Hippocampal formation (tissue), 2 donors: ENCODE data around the gene SCARF2.
"Not testable (repeated sequence)": the region's sequence is repeated elsewhere in the genome, so short reads cannot be mapped to it uniquely, and the experiment has no call there.

ENCODE experiments used
- DNase-seq, 2 donors: peaks; one replicate each; lab custom pipeline; 2025; lab: John Stamatoyannopoulos, UW

SCARF2 gene

DNA sequence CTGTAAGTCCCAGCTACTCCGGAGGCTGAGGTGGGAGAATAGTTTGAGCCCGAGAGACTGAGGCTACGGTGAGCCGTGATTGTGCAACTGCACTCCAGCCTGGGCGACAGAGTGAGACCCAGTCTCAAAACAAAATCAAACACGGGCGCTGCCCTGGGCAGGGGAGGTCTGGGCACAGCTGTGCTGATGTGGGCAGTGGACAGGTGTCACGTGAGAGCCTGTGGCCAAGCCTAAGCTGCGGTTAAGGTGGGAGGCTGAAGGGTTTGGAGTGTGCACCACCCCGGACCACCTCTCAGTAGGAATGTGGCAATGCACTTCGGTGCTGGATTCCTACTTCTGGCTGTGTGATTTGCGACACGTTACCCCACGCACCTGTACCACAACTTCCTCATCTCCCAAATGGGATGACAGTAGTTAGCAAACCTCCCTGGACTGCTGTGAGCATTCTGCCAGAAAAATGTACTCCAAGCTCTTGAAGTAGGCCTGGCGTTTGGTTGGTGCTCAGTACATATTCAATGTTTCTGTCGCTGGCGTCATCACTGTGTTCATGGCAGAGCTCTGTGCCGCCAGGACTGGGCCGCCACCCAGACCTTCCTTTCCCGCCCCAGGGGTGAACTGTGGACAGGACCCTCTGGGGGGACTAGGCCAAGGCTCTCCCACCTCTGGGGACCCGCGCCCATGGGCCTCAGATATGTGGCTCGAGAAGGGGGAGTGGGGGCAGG, 44.5 kb downstream of the SCARF2 start:
- DNase-seq, result no peak

DNA sequence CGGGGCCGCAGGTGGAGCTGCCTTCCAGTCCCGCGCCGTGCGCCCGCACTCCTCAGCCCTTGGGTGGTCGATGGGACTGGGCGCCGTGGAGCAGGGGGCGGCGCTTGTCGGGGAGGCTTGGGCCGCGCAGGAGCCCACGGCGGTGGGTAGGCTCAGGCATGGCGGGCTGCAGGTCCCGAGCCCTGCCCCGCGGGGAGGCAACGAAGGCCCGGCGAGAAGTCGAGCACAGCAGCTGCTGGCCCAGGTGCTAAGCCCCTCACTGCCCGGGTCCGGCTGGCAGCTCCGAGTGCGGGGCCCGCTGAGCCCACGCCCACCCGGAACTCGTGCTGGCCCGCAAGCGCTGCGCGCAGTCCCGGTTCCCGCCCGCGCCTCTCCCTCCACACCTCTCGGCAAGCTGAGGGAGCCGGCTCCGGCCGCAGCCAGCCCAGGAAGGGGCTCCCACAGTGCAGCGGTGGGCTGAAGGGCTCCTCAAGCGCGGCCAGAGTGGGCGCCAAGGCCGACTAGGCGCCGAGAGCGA, 45.2 kb downstream of the SCARF2 start:
- not testable (repeated sequence) for DNase-seq

DNA sequence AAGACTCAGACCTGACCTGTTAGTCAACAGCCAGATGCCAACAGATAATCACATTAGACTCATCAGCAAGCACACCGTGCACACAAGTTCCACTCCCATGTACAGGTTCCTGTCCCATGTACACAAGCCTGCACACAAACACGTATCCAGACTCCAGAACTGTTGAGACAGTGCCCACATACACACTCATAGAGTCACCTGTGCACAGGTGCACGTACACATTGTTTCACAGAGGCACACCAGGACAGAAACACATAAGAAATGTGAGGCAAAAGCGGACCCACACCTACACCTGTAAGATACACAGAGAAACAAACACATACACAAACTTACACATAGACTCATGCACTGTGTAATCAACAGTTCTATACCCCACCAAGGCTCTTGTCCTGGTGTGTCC, 46.4 kb downstream of the SCARF2 start:
- DNase-seq, result no peak

DNA sequence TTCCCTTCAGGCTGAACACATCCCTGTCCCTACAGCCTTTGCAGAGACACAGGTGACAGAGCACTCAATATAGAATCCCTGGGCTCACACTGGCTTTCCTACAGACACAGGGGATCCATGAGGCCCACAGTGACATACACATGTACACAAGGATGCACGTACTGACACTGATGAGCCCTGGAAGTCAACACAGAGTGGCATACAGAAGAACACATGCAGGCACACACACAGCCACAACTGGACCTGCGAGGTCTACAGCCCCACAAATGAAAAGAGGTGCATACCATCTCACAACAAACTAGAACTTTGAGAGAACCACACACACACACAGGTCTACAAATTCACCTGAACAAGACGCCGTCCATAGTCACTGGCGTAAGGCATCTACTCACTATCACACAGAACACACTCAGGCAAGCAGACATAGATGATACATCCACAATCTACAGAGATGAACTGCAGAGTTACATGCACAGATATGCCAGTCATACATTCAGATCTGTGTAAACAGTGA, 47.2 kb downstream of the SCARF2 start:
- no peak for DNase-seq

DNA sequence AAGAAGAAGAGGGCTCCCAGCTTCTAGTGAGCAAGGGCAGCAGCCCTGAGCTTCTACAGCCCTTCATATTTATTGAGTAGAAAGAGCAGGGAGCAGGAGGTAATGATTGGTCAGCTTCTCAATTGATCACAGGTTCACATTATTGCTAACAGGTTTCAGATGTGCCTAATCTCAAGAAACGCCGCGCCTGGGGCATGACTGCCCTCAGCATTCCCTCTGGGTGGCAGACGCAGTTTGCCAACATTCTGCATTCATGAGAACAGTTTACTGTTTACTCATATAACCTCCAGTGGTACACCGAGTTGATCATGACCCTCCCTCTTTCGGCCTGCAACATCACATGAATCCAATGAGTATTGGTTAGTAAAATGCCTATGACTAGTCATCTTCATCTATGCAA, 48.3 kb downstream of the SCARF2 start:
- DNase-seq, result no peak

DNA sequence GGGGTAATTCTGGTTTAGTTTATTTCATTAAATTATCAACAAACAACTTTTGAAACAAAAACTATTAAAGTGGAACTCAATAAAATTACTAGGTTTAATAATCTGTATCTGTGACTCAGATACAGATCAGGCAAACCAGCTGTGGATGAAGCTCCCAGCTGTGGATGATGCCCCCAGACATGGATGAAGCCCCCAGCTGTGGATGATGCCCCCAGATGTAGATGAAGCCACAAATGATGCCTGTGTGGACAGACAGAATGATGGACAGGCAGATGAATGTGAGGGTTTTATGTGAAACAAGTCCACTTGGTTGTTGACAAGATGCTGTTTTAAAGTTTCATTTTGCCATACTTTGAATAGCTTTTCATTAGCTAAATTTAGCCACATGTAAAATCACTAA, 49.4 kb downstream of the SCARF2 start:
- no peak for DNase-seq

DNA sequence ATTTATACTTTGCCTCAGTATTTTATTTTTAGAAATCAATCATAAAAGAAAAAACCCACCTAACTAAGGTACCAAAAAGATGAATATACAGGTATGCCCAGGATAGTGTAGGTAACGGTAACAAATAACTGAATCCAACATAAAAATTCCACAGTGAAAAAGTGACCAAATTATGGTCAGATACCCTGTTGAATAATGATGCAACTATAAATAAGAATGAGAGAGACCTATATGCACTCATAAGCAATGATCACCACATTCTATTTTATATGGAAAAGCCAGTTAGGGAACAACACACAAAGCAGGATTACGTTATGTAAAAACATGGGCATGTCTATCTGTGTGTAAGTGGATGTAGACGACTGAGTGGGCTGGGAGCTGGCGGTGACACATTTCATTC, 50.7 kb downstream of the SCARF2 start:
- no peak for DNase-seq

DNA sequence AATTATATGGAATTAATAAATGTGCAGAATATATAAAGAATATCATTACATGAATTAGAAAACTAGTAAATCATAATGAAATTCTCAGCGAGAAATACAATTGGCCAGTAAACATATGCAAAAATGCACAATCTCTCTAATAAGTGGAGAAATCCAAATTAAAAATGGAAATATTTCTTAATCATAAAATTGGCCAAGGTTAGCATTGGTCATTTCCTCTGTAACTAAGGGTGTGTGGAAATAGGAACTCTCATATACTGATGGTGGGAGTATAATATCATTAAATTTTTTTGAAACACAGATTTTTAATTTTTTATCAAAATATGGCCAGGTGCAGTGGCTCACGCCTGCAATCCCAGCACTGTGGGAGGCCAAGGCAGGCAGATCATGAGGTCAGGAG, 51.3 kb downstream of the SCARF2 start:
- no peak for DNase-seq

DNA sequence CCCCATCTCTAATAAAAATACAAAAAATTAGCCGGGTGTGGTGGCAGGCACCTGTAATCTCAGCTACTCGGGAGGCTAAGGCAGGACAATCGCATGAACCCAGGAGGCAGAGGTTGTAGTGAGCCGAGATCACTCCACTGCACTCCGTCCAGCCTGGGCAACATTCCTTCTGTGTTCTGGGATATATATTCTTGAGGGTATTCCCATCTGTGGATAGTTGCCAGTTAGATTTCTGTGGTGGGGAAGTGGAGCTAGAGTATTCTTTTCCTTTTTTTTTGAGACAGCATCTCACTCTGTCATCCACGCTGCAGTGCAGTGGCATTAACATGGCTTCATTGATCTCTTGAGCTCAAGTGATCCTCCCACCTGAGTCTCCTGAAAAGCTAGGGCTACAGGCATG, 52.8 kb downstream of the SCARF2 start:
- no peak for DNase-seq

DNA sequence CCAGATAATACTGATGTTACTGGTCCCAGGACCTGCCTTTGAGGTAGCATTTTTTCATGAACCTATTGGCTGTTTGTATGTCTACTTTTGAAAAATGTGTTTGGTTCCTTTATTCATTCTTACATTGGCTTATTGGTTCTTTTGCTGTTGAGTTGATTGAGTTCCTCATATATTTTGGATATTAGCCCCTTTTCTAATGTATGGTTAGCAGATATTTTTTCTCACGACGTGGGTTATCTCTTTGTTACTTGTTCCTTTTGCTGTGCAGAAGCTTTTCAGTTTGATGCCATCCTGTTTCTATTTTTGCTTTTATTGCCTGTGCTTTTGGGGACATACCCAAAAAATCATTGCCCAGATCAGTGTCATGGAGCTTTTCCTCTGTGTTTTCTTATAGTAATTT, 53.5 kb downstream of the SCARF2 start:
- no peak for DNase-seq

DNA sequence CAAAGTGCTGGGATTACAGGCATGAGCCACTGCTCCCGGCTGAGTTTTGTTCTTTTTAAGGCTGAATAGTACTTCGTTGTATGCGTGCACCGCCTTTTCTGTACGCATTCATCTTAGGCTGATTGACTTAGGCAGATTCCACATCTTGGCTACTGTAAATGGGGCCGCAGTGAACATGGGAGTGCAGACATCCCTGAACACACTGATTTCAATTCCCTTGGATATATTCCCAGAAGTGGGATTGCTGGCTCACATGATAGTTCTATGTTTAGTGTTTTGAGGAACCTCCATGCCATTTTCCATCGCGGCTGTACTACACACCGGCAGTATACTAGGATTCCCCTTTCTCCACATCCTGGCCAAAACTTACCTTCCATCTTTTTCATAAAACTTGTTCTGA, 54.1 kb downstream of the SCARF2 start:
- DNase-seq, result no peak

DNA sequence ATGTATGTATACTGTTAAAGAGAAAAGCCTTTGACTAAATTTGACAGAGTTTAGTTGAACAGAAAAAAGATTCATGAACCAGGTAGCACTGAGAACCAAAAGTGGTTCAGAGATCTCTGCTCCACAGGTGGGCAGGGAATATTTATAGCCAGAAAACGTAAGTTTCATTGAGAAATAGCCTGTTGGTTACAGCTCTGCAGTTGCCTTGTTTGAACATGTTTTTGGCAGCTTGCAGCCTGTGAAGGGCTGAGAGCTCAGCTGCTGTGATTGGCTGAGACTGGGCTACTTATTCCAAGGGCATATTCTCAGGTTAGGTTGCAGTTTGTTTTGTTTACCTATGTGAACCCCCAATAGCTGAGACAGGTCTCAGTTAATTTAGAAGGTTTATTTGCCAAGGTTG, 57.1 kb downstream of the SCARF2 start:
- no peak for DNase-seq

DNA sequence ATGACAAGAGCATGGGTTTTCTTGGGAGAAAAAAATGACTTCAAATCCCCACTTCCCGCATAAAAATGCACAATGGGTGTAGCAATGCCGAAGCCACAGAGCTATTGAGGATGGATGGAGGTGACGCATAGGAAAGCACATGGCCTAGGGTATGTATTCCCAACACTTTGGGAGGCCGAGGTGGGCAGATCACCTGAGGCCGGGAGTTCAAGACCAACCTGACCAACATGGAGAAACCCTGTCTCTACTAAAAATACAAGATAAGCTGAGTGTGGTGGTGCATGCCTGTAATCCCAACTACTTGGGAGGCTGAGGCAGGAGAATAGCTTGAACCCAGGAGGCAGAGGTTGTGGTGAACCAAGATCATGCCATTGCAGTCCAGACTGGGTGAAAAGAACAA, 58.9 kb downstream of the SCARF2 start:
- DNase-seq, result not testable (repeated sequence)

DNA sequence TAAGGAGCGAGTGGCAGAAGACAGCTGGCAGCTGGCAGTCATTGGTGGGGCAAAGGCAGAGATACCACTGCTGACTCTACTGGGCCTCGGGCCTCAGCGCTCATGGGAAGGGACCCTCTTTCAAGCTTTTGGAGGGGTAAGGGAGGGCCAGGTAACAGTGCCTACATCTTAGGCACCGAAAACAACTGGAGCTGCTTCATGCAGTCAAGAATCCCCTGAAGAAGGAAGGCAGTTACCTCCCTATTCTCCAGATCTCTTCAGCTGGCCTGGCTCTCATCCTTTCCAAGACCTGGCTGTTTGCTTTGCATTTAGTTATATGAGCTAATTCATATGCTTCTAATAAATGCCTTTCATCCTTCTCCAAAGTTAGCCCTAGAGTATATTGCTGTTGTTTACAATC, 59.5 kb downstream of the SCARF2 start:
- no peak for DNase-seq

DNA sequence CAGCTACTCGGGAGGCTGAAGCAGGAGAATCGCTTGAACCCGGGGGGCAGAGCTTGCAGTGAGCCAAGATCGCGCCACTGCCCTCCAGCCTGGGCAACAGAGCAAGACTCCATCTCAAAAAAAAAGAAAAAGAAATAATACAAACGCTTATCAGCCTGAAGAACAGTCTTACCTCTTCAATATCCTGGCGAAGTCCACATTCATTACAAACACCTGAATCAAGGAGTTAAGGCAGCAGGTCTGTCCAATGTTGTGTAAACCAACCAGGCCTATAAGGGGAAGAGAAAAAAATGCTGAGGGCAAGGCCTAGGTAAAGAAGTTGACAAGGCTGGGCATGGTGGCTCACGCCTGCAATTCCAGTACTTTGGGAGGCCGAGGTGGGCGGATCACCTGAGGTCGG, 60.6 kb downstream of the SCARF2 start:
- not testable (repeated sequence) for DNase-seq

DNA sequence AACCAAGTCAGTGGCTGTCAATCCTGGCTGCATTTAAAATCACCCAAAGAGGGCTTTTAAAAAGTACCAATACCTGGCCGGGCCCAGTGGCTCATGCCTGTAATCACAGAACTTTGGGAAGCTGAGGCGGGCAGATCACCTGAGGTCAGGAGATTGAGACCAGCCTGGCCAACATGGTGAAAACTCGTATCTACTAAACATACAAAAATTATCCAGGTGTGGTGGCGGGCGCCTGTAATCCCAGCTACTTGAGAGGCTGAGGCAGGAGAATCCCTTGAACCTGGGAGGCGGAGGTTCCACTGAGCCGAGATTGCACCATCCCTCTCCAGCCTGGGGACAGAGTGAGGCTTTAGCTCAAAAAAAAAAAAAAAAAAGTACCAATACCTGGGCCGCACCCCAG, 61.3 kb downstream of the SCARF2 start:
- not testable (repeated sequence) for DNase-seq
